Measurements from ENCODE around the gene CSTF2T. TPM values are rescaled to one million over a fixed set of nuclear protein-coding genes. Genes with fewer than 3 reads are reported as not detected.

Gene CSTF2T
- total RNA-seq, 1 experiment from 2014 or later, result 30.6 TPM

- no peak overlapping the region for H3K27ac Mint-ChIP-seq (ENCODE audit: unreplicated experiment)
- no peaks in the 10 kb centered on the region for H3K36me3 Mint-ChIP-seq (ENCODE audit: insufficient read depth, unreplicated experiment)
- peaks cover 15% of the 10 kb centered on the region for H3K4me1 Mint-ChIP-seq (ENCODE audit: low read depth, unreplicated experiment)
- no peaks in the 10 kb centered on the region for H3K9me3 Mint-ChIP-seq (ENCODE audit: low read depth, unreplicated experiment)
- no peak for TF ChIP-seq CTCF (IDR thresholded peaks at IDR 0.05; ENCODE audit: unreplicated experiment)
- no peaks in the 10 kb centered on the region for H3K27me3 Mint-ChIP-seq (ENCODE audit: unreplicated experiment)
- DNase-seq, result no peak
- no peak overlapping the region for H3K4me3 Mint-ChIP-seq (ENCODE audit: low read depth, unreplicated experiment)
- BruUV-seq (replicated peaks), result no TSS peak
- CTCF ChIA-PET, result no interaction called here
- intact Hi-C loops (cut with micrococcal nuclease; ENCODE audit: unreplicated experiment), result no loop called here
Observed at GRCh38 chr10:51679841-51680240, 19.6 kb downstream of the CSTF2T start.

- H3K4me3 Mint-ChIP-seq (ENCODE audit: low read depth, unreplicated experiment), result no peak overlapping the region
- no peak for TF ChIP-seq CTCF (IDR thresholded peaks at IDR 0.05; ENCODE audit: unreplicated experiment)
- no peaks in the 10 kb centered on the region for H3K4me1 Mint-ChIP-seq (ENCODE audit: low read depth, unreplicated experiment)
- H3K27me3 Mint-ChIP-seq (ENCODE audit: unreplicated experiment), result no peaks in the 10 kb centered on the region
- intact Hi-C loops (cut with micrococcal nuclease; ENCODE audit: unreplicated experiment), result no loop called here
- CTCF ChIA-PET, result no interaction called here
- peaks cover 5% of the 10 kb centered on the region for H3K9me3 Mint-ChIP-seq (ENCODE audit: low read depth, unreplicated experiment)
- BruUV-seq (replicated peaks), result no TSS peak
- no peak overlapping the region for H3K27ac Mint-ChIP-seq (ENCODE audit: unreplicated experiment)
- no peaks in the 10 kb centered on the region for H3K36me3 Mint-ChIP-seq (ENCODE audit: insufficient read depth, unreplicated experiment)
- no peak for DNase-seq
Observed at GRCh38 chr10:51675088-51675487, 24.3 kb downstream of the CSTF2T start.

- Mint-ChIP-seq H3K9me3 (ENCODE audit: low read depth, unreplicated experiment) (peaks cover 5% of the 10 kb centered on the region), H3K27me3 (ENCODE audit: unreplicated experiment) (no peaks in the 10 kb centered on the region), H3K4me3 (ENCODE audit: low read depth, unreplicated experiment) (no peak overlapping the region), H3K27ac (ENCODE audit: unreplicated experiment) (no peak overlapping the region), H3K4me1 (ENCODE audit: low read depth, unreplicated experiment) (peaks cover 8% of the 10 kb centered on the region), H3K36me3 (ENCODE audit: insufficient read depth, unreplicated experiment) (no peaks in the 10 kb centered on the region)
- intact Hi-C loops (cut with micrococcal nuclease; ENCODE audit: unreplicated experiment), result no loop called here
- CTCF ChIA-PET, result no interaction called here
- TF ChIP-seq CTCF (IDR thresholded peaks at IDR 0.05; ENCODE audit: unreplicated experiment), result no peak
- no peak for DNase-seq
- BruUV-seq (replicated peaks), result no TSS peak
Observed at GRCh38 chr10:51672039-51672535, 27.3 kb downstream of the CSTF2T start.

- Mint-ChIP-seq H3K36me3 (ENCODE audit: insufficient read depth, unreplicated experiment) (no peaks in the 10 kb centered on the region), H3K9me3 (ENCODE audit: low read depth, unreplicated experiment) (peaks cover 5% of the 10 kb centered on the region), H3K4me3 (ENCODE audit: low read depth, unreplicated experiment) (no peak overlapping the region), H3K27me3 (ENCODE audit: unreplicated experiment) (no peaks in the 10 kb centered on the region), H3K4me1 (ENCODE audit: low read depth, unreplicated experiment) (peaks cover 8% of the 10 kb centered on the region), H3K27ac (ENCODE audit: unreplicated experiment) (no peak overlapping the region)
- intact Hi-C loops (cut with micrococcal nuclease; ENCODE audit: unreplicated experiment), result no loop called here
- BruUV-seq (replicated peaks), result no TSS peak
- CTCF ChIA-PET, result no interaction called here
- no peak for TF ChIP-seq CTCF (IDR thresholded peaks at IDR 0.05; ENCODE audit: unreplicated experiment)
- DNase-seq, result no peak
Observed at GRCh38 chr10:51669041-51669440, 30.4 kb downstream of the CSTF2T start.
